Bone marrow (tissue), 2 donors: Measurements from ENCODE around the gene FLRT2.

ENCODE experiments used
- DNase-seq, 2 donors: peaks; one replicate each; lab custom pipeline; 2025; lab: John Stamatoyannopoulos, UW

The FLRT2 gene

DNA sequence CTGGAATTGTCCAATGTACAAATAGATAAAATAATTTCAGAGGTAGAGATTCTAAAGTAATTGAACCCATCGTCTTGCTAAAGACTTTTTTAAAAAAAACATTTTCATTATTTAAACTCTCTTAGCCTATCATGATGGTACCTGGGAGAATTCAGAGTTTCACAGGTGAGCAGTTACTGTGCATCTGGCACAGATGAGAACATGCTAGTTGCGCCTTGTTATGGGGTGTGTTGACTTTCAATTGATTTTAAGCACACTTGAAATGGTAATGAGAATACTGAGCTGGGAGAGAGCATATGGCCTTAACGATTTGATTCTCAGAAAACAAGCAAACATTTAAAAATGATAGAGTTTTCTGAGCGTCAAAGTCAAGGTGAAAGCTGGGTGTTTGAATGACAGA, 66.6 kb downstream of the FLRT2 start:
- no peak for DNase-seq

DNA sequence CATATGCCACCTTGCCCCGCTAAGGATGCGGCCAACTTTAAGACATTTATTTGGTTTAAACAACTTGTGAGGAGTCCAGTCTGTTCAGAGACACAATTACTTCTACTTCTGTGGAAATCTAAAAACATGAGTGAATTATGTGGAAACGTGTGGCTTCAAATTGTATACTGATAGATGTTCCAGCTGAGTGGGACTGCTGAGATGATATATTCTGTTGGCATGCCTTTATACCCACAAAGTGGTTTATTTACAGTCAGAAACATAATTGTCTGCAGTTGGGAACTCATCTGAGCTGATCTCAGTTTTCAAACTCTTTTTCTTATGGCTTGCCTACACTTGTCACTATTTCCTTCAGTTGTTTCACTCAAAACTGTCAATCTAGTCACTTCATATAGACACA, 67.8 kb downstream of the FLRT2 start:
- DNase-seq = no peak

DNA sequence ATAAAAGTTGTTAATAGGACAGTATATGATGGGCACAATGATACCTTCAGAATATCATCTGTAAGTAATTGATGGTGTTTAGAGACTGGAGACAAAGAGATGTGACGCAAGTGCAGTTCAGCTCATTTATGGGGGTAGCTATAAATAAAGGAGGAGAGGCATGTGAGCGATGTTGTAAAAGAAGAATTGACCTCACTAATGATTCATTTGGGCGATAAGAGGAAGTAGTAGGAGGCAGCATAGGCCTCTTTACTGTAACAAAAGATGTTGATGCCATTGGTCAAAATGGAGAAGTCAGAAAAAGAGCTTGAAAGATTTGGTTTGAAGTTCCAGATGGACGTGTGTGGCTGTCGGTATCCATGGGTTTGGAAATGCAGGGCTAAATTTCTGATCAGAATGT, 70.0 kb downstream of the FLRT2 start:
- DNase-seq = peak in 1 of 2 donors; percentile 77

DNA sequence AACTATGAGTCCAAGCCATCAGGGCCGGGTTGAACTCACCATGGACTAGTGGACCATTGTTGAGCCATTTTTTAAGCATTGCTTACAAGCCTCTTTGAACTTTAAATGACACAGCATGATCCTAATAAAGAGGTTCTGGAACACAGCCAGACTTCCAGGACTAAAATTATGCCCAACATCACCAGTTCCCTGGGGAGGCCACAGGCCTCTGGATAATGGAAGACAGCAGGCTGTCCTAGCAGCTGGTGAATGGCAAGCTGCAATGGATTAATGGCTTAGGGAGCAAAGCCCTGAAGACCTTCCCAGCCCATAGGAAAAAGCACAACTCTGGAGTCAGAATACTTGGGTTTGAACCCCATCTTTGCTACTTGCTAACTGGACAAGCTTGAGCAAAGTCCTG, 71.3 kb downstream of the FLRT2 start:
- DNase-seq = no peak

DNA sequence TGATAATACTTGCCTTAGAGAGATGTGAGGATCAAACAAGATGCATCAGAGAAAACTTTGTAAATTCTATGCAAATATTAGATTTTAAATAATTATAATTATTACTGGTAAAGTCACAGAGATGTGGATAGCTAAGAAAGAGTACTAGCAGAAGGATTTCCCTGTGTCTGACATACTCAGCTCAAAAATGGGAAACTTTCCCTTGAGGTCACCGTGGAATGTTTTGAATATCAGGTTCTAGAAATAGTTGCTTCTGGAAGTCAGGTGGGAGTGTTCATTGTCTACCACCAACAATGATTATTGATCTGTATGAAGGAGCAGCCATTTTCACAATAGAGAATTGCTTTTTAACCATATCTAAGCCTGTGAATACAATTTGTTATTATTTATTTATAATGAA, 71.7 kb downstream of the FLRT2 start:
- no peak for DNase-seq

DNA sequence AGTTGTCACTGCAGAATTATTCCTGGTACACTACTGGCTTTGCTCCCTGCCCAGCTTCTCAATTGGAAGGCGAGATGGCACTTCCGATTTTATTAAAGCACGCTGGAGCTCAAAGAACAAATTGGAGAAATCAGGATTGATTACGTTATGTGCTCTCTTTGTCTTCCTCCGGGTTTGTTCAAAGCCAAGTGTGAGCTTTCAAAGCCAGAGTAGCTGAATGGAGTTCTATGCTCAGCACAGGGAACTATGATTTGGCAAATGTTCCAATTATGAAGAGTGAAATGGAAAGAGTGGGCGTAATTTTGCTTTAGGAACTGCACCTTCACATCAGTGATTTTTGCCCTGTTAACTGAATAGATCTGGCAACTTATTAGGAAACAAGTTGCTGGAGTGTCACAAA, 72.4 kb downstream of the FLRT2 start:
- DNase-seq = no peak

DNA sequence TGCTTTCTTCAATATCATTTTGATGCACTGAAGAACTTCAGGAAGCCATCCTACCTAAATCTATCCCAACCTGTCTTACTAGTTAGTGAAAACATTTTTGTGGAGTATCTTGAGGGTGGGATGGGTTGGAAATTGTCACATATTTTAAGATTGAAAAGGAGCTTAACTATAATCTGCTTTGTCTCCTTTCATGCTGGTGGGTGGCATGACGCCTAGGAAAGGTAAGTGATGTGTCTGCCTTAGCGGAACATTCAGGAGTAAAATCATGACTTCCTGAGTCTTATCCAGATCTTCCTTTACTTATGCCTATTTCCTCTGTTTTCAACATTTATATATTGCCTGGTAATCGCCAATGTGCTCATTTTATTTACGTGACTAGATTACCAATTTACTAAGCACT, 74.1 kb downstream of the FLRT2 start:
- no peak for DNase-seq

DNA sequence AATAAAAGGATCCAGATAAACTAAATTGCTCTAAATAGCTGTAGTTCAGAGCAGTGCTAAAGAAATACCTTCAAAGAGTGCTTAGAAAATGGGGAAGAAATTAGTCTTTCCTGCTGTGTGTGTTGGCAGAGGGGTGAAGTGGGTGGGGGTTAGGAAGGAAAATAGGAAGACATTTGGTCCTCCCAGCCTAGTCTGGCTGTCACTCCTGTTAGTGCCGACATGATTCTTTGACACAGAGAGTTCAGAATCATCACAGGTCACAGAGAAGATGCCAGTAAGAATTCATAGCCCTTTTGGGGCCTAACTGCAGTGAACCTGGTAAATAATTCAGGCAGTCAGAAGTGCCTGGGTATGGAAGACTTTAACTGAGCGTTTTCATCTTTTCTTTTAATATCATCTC, 74.8 kb downstream of the FLRT2 start:
- no peak for DNase-seq

DNA sequence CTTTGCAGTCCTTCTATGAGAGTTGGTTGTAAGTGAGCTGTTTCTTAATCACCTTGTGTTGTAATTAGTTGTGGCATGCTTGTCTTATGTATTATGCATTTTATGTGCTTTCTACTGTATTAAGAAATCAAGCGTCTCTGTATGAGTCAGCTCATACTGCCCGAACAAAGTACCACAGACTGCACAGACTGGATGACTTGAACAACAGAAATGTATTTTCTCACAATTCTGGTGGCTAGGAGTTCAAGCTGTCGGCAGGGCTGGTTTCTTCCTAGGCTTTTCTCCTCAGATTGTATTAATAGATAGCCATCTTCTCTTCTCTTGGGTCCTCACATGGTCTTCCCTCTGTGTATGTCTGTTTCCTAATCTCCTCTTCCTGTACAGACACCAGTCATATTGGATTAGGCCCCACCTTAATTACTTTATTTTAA, 77.7 kb downstream of the FLRT2 start:
- no peak for DNase-seq

DNA sequence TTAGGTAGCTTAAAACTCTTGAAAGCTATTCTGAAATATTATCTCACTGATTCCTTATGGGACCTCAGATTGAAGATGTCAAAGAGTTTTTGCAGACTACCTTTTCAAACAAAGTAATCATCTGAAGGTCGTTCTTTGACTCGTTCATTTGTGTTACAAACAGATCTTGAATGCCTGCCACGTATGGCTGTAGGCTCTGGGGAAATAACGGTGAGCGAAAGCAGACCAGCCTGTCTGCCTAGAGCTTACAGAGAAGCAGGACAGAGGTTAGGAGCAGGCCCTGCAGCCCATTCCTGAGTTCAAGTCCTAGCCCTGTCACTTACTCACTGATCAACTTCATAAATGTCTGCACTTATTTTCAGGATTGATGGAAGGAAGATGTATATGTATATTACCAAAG, 83.6 kb downstream of the FLRT2 start:
- DNase-seq = no peak

DNA sequence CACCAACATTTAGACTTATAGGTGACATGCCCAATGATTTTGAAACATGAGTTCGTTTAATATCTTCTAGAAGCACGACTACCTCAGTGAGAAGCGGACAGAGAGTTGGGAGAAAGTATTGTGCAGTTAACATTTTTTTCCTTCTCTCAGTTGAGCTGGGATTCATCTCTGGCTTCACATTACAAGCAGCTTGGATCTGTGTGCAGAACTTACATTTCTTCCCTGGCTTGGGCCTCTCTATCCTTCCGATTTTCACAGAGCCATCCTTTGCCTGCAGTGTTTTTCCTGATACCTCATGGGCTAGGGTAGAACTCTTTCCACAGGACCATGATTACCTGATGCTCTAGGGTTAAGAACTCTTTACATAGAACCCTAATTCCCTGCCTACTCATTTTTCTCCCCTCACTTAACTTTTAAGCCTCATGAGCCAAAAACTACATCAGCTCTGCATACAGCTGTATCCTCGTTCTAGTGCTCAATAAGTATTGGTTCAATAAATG, 86.5 kb downstream of the FLRT2 start:
- no peak for DNase-seq

DNA sequence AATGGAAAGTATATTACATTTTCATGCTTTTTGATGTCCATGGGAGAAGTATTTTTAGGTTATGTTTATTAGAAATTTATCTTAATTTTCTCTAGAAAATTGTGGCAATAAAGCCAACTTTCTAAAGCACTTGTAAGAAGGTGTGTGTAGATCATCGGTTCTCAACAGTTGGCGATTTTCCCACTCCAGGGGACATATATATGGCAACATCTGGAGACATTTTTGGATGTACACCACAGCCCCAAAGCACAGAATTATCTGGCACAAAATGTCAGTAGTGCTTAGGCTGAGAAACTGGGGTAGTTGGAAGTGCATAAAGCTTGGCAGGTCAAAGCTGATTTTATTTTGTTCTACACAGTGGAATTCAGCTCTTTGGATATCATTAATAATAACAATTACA, 86.9 kb downstream of the FLRT2 start:
- DNase-seq = no peak

DNA sequence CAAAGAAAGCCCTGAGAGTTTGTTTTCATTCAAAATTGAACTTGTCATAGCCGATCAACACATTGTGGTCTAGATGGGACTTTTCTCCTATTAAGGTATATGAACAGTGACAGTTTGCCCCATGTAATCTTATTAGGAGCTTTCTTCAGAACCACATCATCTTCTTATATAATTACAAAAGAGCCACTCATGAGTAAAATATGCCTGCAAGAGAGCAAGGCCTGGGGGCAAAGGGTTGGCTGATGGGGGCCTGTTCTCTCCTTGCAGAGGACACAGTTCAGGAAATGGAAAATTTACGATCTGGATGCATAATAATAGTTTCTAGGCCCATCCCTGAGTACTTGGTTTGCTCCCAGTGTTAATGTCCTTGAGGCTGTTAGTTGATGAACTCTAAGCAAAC, 87.8 kb downstream of the FLRT2 start:
- no peak for DNase-seq

DNA sequence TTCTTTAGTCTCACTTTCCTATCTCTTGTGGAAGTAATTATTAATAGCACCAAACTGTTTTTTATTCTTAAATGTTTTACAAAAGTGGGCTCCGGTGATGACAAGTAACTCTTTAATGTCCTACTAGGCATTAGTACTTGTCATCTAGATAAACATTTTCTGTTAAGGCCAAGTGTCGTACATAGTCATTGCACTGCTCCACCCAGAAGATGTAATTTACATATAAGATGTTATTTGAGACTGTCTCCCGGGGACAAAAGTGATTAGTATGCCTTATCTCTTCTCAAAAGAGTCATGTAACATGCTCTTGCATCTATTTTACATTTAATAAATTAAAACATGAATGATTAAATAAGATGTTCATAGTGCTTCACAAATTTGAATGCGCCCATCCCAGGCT, 88.4 kb downstream of the FLRT2 start:
- no peak for DNase-seq

DNA sequence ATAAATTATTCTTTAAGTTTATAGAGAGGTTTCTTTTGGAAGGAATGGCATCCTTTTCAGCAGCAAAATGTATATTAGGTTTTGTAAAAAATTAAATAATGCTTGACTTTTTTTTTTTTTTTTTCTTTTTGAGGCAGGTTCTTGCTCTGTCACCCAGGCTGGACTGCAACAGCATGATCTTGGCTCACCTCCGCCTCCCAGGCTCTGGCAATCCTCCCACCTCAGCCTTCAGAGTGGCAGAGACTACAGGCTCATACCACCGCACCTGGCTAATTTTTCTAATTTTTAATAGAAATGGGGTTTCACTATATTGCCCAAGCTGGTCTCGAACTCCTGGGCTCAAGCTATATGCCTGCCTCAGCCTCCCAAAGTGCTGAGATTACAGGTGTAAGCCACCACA, 89.0 kb downstream of the FLRT2 start:
- DNase-seq = no peak

DNA sequence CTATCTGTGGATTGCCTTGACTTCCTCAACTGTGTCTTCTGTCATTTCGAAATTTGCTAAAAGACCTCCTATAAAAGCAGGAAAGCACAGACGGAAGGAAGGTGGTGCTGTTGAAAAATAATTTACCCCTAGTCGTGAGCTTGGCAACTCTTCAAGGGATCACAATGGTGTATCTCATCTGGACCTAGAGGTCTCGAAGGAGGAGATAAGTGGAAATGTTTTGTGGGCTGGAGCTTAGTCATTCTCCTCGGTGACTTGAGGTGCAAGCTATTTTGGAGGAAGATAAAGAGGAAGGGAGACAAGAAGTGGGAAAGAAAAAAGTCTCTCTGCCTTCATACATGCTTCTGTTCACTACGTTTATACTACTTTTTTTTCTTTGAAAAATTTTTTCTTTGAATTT, 89.9 kb downstream of the FLRT2 start:
- DNase-seq = no peak

DNA sequence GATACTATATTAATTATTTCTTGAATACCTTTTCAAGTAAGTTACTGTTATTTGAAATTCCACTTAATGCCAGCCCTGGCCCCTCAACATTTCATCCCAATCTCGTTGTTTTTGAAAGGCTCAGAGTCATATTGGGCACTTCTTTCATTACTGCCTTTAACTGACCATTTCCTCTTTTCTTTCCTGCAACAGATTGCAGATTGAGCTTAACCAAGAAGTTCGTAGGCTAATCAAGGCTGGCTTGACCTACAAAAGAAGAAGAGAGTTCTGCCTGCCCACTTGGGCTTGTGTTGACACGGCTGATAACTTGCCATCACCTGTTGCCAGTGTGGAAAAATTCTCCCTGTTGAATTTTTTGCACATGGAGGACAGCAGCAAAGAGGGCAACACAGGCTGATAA, 91.0 kb downstream of the FLRT2 start:
- DNase-seq = no peak

DNA sequence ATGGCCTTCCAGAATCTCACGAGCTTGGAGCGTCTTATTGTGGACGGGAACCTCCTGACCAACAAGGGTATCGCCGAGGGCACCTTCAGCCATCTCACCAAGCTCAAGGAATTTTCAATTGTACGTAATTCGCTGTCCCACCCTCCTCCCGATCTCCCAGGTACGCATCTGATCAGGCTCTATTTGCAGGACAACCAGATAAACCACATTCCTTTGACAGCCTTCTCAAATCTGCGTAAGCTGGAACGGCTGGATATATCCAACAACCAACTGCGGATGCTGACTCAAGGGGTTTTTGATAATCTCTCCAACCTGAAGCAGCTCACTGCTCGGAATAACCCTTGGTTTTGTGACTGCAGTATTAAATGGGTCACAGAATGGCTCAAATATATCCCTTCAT, 92.2 kb downstream of the FLRT2 start:
- DNase-seq = no peak

DNA sequence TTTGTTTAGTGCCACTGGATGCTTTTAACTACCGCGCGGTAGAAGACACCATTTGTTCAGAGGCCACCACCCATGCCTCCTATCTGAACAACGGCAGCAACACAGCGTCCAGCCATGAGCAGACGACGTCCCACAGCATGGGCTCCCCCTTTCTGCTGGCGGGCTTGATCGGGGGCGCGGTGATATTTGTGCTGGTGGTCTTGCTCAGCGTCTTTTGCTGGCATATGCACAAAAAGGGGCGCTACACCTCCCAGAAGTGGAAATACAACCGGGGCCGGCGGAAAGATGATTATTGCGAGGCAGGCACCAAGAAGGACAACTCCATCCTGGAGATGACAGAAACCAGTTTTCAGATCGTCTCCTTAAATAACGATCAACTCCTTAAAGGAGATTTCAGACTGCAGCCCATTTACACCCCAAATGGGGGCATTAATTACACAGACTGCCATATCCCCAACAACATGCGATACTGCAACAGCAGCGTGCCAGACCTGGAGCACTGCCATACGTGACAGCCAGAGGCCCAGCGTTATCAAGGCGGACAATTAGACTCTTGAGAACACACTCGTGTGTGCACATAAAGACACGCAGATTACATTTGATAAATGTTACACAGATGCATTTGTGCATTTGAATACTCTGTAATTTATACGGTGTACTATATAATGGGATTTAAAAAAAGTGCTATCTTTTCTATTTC, 93.2 kb downstream of the FLRT2 start:
- no peak for DNase-seq

DNA sequence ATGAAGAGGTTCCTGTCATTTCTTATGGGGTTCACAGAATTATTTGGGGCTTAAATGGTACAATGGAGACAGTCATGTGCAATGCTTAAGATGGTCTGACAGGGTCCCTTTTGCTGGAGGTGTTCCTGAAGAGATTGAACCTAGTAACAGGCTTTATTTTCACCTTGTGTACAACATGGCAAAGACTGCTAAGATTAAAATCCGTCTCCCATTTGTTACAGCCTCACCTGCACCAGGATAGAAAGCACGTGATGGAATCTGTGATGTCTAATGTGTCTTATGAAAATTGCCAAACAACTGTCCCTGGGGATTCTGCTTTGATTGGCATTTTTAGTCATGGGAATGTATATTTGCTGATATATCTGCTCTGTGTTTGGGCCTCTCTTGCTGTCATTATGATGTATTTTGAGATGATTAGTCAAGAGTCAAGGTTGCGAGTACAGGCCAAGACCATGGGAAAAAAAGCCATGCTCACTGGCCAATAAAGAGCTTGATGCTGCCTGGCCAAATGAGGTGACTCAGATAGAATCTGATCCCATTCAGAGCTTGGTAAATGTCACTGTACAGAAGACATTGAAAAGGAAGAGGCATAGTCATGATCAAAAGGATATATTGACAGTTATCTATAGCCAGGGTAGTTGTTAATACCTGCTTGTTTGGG, 96.1 kb downstream of the FLRT2 start:
- DNase-seq = no peak

DNA sequence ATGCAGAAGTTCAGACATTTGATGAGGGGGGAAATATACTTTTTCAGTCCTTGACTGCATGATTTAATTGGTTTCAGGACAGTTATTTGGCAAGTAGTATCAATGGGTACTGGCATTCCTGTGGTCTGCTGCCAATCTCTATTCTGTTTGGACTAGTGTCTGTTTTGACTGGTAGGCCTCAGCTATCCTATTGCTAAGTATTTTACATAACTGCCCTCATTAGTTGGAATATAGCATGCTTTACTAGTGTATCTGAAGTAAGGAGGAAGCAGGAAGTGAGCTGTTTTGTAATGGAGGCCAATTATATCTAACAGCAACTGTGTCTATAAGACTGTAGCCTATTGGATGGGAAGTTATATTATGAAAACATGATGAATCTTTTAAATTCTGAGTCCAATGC, 104.3 kb downstream of the FLRT2 start:
- DNase-seq = no peak

DNA sequence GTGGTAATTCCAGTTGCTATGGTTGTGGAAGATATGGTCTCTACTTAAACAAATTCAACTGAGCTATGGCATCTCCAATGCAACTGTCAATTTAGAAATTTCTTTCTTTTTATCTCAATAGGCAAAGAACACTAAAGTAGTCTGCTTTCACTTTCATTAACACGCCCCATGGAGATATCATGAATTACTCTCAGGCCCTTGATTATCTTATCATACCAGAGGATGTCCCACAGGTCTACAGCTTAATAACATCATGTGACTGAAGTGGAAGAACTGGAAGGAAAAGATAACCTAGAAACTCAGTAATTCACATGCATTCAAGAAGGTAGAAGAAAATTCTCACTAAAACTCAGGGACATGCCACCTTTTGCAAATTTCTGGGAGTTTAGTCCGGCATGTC, 114.3 kb downstream of the FLRT2 start:
- no peak for DNase-seq

DNA sequence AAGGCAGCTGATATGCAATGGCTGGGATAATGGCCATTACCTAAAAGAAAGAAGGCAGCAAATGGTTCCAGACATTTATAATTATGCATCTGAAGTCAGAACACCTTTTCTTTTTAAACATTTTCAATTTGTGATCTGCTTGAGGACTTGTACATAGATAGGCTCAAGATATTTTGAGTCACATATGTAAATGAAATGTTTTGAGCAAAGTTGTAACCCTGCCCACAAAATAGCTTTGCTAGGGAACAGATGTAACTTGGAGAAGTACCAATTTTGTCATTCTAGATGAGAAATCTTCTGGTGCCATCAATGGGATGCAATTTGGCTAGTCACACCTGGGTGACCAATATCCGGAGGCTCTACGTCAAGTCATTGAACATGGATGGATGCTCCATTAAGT, 123.1 kb downstream of the FLRT2 start:
- no peak for DNase-seq
